ENCODE measurements around the gene NSFL1C.

- TF ChIP-seq CTCF (optimal IDR thresholded peaks at IDR 0.05 in 1 of 3, IDR thresholded peaks at IDR 0.05 in 1 of 3, conservative IDR thresholded peaks at IDR 0.05 in 1 of 3; ENCODE audit: extremely low read depth in 1 of 3, insufficient read depth in 2 of 3, low read length in 3 of 3): no peak
- TF ChIP-seq EZH2 (IDR thresholded peaks at IDR 0.05; ENCODE audit: low read length): no peak
These were observed 28.3 kb downstream of the NSFL1C start for GRCh38 chr20:1438361-1438760.
